GM21825 (cell line): Measurements from ENCODE around the gene KIF1B.
"Not testable (repeated sequence)": the region's sequence is repeated elsewhere in the genome, so short reads cannot be mapped to it uniquely, and the experiment has no call there.

ENCODE experiments used
- ATAC-seq: cut with Tn5 transposase; IDR thresholded peaks from one replicate; pipeline ENCODE4 v1.9.1; 2021; ENCODE audit warnings: mild to moderate bottlenecking, moderate library complexity; ENCODE audit not compliant: unreplicated experiment

Gene KIF1B

DNA sequence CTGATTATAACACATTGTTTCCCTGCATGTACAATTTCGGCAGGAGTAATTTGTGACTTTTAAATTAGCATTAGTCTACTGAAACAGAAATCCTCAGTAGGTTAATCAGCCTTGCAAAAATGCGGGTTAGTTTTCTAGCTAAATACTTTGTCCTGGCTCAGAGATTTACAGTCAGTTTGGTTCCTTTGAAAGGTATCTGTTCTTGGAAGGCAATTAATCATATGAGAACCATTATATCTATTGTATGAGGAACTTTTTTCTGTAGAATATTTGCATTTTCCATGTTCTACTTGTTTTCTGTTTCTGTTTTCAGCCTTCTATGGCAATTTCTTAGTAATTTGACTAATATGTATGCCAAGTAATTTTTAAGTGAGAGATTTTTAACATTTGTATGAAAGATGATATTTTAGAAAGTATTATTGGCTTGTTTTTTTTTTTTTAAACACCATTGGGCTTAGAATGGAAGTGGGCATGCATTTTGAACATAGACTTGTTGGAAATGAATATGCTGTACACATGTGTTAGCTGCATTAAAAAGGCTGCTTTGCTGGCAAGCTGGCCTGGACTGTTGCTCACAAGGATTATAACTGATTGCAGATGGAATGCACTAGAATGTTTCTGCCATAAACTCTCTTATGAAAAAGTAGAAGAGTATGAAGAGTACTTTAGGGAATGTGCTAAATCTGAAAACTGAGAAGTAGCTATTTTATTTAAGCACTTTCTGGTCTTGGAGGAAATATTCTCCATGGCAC is 26.2 kb downstream of the KIF1B start:
- no peak for ATAC-seq

DNA sequence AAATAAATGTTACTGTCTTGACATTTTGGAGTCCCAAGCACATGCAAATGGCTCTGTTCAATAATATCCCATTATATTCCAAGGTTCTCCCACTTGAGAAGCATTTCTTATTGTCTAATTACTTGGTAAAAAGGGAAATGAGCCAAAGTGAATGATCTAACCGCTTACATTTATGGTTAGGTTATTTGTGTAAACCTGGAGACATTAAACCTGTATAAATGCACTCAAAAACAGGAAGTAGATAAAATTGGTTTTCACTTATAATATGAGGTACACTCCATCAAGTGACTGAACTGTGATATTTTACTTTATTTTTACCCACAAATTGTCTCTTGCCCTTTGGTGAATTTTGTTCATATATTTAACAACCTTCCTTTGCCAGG is 26.8 kb downstream of the KIF1B start:
- ATAC-seq = no peak

DNA sequence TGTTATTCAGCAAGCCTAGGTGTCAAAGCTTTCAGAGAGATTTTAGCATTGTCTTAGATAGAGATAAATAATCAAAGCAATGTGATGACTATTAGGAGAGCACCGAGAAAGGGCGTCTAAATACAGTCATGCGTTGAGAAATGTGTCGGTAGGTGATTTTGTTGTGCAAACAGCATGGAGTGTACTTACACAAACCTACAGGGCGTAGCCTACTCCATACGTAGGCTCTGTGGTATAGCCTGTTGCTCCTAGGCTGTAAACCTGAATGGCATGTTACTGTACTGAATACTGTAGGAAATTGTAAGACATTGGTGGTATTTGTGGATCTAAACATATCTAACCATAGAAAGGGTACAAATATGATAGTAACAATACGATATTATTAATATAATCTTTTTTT is 31.8 kb downstream of the KIF1B start:
- ATAC-seq = no peak

DNA sequence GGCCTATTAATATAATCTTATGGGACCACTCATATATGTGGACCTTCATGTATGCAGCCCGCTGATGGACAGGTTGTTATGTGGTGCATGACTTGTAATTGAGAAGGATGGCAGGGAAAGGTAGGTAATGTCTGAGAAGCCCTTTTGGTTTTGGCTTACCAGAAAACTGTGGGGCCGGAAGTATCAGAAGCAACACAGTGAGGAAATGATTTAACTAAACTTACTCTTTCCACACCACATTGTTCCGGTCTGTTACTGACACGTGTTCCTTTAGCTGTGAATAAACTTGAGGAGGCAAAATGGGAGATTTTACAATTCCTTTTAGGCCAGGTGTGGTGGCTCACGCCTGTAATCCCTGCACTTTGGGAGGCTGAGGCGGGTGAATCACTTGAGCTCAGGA is 32.4 kb downstream of the KIF1B start:
- ATAC-seq = no peak

DNA sequence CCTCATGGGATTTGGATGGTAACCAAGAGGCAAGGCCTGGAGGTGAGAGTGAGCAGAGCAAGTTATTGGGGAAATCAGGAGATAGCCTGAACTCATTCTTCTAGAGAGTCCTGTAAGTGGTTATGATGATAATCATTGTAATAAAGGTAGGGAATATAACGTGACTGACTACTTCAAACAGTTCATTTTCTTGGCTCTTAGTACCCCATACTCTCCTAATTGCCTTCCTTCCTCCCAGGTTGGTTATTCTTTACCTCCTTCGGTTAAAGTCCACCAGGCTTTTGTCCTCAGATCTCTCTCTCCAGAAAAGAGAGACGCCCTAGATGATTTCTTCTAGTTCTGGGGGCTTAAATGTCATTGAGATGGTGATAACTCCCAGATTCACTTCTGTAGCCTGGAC is 35.3 kb downstream of the KIF1B start:
- no peak for ATAC-seq

DNA sequence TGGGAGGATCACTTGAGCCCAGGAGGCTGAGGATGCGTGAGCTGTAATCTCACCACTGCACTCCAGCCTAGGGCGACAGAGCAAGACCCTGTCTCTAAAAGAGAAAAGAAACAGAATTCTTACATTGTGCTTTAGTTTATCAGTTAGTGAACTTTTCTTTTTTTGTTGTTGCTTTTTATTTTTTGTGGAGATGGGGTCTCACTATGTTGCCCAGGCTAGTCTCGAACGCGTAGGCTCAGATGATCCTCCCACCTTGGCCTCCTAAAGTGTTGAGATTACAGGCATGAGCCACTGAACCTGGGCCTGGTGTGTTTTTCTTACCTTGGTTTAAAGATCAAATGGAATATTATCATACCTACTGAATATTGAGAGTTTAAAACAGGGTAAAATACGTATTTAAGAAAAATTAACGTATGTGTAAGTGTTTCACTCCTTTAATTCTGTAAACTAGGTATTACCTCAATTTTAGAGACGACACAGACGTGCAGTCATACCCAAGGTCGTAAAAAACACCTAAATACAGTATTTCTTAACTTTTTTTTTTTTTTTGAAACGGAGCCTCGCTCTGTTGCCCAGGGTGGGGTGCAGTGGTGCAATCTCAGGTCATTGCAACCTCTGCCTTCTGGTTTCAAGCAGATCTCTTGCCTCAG is 39.6 kb downstream of the KIF1B start:
- no peak for ATAC-seq

DNA sequence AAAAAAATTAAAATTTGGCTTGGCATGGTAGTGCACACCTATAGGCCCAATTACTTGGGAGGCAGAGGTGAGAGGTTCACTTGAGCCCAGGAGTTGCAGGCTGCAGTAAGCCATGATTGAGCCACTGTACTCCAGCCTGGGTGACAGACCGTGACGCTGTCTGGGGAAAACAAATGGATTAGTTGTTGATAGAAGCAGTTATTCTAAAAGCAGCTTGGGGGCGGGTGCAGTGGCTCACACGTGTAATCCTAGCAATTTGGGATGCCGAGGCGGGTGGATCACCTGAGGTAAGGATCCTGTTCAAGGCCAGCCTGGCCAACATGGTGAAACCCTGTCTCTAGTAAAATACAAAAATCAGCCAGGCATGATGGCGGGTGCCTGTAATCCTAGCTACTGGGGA is 40.3 kb downstream of the KIF1B start:
- ATAC-seq = no peak

DNA sequence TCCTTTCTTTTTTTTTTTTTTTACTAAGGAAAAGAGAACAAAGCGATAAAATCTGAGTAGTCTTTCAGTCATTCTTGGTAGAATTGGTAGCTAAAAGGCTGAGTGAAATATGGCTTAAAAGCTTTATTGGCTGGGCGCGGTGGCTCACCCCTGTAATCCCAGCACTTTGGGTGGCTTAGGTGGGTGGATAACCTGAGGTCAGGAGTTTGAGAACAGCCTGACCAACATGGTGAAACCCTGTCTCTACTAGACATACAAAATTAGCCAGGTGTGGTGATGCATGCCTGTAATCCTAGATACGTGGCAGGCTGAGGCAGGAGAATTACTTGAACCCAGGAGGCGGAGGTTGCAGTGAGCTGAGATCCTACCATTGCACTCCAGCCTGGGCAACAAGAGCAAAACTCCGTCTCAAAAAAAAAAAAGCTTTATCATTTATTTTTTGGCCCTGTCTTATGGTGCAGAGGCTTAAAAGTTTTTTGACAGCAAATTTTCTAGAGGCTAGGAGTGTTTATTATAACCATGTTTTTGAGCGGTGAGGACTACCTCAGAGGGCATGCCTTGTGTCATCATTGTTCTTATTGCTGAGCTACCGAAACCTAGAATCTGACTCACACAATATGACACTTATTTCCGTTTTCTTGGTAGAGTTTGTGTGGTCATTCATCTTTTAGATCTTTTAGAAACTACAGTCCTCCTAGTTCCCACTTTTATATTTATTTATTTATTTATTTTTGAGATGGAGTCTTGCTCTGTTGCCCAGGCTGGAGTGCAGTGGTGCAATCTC is 41.1 kb downstream of the KIF1B start:
- ATAC-seq = not testable (repeated sequence)

DNA sequence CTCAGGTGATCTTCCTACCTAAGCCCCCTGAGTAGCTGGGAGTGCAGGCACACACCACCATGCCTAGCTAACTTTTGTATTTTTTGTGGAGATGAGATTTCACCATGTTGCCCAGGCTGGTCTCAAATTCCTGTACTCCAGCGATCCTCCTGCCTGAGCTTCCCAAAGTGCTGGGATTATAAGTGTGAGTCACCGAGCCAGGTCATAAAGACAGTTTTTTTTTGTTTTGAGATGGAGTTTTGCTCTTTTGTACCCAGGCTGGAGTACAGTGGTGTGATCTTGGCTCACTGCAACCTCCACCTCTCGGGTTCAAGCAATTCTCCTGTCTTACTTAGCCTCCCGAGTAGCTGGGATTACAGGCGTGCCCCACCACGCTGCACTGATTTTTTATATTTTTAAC is 42.1 kb downstream of the KIF1B start:
- ATAC-seq = no peak

DNA sequence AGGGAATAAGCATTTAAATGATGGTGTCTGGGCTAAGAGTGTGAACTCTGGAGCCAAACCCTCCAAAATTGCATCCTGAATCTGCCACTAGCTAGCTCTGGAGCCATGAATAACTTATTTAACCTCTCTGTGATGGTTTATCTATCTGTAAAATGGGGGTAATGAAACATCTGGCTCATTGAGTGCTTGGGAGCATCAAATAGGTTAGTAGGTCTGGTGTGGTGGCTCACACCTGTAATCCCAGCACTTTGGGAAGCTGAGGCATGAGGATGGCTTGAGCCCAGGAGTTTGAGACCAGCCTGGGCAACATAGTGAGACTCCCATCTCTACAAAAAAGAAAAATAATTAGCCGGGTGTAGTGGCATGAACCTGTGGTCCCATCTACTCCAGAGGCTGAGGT is 42.8 kb downstream of the KIF1B start:
- no peak for ATAC-seq

DNA sequence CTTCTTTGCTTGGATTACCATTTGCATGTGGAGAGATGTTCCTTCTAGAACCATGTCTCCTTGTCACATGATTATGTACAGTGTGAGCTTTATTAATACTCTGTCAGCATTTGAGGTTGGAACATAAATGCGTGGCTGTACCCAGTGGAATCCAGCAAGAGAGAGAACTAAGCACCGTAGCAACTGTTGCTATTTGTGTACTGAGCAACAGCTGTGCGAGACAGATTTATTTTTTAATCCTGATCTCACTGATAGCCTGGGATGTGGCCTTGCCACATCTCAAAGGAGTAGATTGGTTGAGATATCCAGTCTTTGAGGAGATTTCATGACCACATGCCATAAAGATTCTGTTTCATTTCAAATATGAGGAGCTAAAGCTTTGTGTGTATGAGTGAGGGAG is 43.4 kb downstream of the KIF1B start:
- no peak for ATAC-seq

DNA sequence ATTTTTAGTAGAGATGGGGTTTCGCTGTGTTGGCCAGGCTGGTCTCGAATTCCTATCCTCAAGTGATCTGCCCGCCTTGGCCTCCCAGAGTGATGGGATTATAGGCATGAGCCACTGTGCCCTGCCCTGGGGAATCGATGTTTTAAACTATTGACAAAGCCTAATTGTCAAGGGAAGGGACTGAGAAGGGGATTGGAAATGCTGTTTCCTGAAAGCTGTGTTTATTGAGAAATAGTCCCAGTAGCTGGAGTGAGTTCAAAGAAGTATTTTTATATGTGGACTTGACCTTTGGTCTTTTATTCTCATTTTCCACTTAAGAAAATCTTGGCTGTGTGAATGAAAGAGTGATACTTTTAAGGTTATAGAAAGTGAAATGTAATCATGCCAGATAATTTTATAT is 47.5 kb downstream of the KIF1B start:
- no peak for ATAC-seq

DNA sequence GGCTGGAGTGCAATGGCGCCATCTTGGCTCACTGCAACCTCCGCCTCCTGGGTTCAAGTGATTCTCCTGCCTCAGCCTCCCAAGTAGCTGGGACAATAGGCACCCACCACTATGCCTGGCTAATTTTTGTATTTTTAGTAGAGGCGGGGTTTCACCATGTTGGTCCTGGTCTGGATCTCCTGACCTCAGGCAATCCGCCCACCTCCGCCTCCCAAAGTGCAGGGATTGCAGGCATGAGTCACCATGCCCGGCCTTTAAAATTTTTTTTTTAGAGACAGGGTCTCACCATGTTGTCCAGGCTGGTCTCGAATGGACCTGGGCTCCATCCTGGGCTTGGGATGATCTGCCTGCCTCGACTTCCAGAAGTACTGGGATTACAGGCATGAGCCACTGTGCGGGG is 49.2 kb downstream of the KIF1B start:
- ATAC-seq = not testable (repeated sequence)

DNA sequence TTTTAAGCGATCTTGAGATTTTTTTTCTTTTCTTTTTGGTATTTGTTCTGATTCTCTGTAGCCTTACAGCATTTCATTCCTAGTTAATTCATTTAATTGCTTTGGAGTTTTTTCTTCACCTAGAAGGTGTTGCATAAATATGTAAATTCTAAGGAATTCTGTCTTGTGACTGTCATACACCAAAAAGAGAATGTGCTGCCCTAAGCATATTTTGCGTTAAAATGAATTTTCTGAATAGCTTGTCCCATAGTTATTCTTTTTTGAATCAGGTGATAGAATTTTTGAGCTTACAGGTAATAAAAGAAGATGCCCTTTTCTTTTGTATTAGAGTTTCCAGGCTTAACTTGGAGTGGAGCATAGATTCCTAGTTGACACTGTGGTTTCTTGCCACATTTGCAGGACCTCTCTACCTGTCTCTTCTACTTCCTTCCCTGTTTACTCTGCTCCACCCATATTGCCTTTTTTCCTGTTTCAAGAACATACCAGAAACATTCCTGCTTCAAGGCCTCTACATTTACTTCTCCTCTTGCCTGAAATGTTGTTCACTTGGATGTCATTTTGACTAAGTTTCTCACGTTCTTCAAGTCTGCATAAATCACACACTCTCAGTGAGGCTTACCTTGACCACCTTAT is 53.2 kb downstream of the KIF1B start:
- no peak for ATAC-seq

DNA sequence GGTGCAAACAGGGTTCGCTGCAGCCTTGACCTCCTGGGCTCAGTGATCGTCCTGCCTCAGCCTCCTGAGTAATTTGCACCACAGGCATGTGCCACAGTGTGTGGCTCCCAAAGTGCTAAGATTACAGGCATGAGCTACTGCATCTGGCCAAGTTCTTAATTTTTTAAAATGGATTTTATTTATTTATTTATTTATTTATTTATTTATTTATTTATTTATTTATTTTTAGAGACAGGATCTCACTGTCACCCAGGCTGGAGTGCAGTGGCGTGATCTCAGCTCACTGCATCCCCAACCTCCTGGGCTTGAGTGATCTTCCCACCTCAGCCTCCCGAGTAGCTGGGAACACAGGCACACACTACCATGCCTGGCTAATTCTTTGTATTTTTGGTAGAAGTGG is 54.7 kb downstream of the KIF1B start:
- ATAC-seq = no peak

DNA sequence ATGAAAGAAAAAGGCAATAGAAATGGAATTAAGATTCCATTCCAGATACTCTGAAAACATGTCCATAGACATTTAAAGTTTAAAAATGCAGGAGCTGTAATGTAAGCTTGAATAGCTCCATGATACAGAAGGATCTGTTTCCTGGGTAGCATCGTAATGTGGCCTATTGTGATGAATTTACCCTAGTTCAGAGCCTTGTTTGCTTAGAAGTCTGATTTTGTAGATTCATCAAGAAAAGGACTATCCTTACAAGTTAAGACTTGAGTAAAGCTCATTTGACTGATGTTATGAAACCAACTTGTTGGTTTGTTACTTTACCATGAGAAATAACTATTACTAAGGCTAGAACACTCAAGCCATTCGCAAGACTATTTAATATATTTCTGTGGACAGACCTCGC is 55.5 kb downstream of the KIF1B start:
- no peak for ATAC-seq

DNA sequence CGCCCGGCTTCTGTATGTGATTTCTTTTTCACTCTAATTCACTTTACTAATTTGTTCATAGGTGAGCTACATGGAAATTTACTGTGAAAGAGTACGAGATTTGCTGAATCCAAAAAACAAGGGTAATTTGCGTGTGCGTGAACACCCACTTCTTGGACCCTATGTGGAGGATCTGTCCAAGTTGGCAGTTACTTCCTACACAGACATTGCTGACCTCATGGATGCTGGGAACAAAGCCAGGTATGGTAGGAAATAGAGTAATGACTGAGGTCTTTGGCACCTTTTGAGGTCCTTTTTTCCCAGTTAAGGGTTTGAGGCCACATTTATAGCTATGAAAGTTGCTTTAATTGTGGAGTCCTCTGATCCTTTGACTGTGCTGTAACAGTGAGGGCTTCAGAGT is 56.9 kb downstream of the KIF1B start:
- no peak for ATAC-seq

DNA sequence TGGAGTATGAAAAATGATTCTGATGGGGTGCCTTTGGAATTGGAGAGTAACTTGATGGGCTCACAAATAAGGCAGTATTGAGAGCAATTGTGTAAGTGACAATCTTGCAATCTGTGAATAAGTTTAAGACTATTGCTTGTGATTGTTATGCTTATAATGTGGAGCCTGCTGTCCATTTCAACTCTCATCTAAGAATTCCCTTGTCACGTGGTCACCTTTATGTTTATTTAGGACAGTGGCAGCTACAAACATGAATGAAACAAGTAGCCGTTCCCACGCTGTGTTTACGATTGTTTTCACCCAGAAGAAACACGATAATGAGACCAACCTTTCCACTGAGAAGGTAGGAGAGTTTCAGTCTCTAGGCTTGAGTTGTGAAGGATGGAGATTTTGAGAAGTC is 57.6 kb downstream of the KIF1B start:
- no peak for ATAC-seq

DNA sequence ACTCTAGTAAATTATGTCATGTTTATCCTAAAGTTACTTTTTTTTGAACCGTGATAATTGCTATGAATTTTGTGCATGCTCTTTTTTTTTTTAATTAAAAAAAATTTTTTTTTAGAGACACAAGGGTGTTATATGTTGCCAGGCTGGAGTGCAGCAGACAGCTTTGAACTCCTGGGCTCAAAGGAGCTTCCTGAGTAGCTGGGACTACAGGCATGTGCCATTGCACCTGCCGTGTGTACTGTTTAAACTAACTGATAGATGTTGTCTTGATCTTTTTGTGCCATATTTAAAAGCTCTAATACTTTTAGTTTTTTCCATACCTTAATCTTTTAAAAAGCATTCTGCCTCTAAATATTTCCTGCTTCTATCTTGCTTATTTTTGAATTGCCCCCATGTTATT is 60.7 kb downstream of the KIF1B start:
- no peak for ATAC-seq

DNA sequence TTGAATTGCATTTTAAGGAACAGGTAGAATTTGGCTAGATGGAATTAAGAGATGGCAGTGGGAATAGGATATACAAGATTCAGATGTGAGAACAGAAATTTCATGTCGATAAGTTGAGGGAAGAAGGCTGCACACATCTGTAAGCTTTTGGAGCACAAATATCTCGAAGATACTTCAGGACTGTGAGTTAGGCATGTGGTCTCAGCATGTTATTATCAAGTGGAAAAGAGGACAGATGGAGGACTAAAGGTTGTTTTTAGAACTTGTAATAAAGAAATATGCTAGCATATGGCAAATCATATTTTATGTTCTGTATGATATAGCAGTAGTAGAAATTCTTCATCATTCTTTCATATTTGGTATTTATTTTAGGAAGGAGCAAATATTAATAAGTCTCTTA is 61.5 kb downstream of the KIF1B start:
- no peak for ATAC-seq

DNA sequence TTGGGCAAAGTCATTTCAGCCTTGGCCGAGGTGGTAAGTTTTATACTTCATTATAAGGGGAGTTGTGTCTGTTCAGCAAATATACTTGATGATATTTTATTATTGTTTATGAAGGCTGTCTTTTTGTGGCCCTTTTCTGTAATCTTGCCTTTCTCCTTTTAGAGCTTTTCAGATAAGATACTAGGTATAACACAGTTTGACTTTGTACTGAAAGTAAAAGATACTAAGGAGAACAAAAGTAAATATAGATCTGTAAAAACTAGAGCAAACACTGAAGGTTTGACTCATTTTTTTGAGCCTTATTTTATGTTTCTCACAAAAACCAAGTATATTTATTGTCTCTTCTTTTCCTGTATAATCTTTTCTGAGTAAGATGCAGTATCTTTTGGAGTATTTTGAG is 61.9 kb downstream of the KIF1B start:
- no peak for ATAC-seq

DNA sequence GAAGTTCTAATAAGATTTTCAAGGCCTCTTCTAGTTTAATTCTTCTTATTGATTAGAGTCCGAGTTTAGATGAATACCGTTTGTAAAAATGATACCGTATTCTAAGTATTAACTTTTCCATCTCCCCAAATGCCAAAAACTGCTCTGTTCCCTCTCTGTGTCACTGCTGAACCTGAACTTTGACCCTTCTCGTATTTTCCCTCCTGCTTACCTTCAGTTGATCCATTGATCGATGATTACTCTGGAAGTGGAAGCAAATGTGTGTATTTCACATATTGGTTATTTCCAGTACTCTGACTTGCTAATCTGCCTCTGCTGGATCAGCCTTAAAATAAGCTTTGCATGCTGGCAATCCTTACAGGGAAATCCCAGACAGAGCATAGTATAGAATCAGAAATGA is 68.5 kb downstream of the KIF1B start:
- ATAC-seq = no peak
